Measurements from ENCODE around the gene HIF3A. TPM values are rescaled to one million over a fixed set of nuclear protein-coding genes. Genes with fewer than 3 reads are reported as not detected.

The HIF3A gene
- total RNA-seq, 1 experiment from 2014 or later: 0.68 TPM

- H3K4me1 Mint-ChIP-seq (ENCODE audit: low read depth, unreplicated experiment): peaks cover 26% of the 10 kb centered on the region
- CTCF ChIA-PET: no interaction called here
- peaks cover 26% of the 10 kb centered on the region for H3K36me3 Mint-ChIP-seq (ENCODE audit: insufficient read depth, unreplicated experiment)
- no peak overlapping the region for H3K4me3 Mint-ChIP-seq (ENCODE audit: low read depth, unreplicated experiment)
- H3K27me3 Mint-ChIP-seq (ENCODE audit: unreplicated experiment): peaks cover 53% of the 10 kb centered on the region
- no peak overlapping the region for H3K27ac Mint-ChIP-seq (ENCODE audit: unreplicated experiment)
- no peaks in the 10 kb centered on the region for H3K9me3 Mint-ChIP-seq (ENCODE audit: low read depth, unreplicated experiment)
- no peak for DNase-seq
- BruUV-seq (replicated peaks): no TSS peak
- intact Hi-C loops (cut with micrococcal nuclease; ENCODE audit: unreplicated experiment): loop anchor here (10.0 kb wide), 1 partner anchor 60 kb away; no protein-coding TSS in a partner anchor
- no peak for TF ChIP-seq CTCF (IDR thresholded peaks at IDR 0.05; ENCODE audit: unreplicated experiment)
Observed at GRCh38 chr19:46344363-46344762, 47.5 kb downstream of the HIF3A start.

GRCh38 chr19:46345157-46345556 is 48.3 kb downstream of the HIF3A start:
- intact Hi-C loops (cut with micrococcal nuclease; ENCODE audit: unreplicated experiment): loop anchor here (10.0 kb wide), 1 partner anchor 60 kb away; no protein-coding TSS in a partner anchor
- no peak for TF ChIP-seq CTCF (IDR thresholded peaks at IDR 0.05; ENCODE audit: unreplicated experiment)
- DNase-seq: no peak
- H3K27ac Mint-ChIP-seq (ENCODE audit: unreplicated experiment): no peak overlapping the region
- H3K36me3 Mint-ChIP-seq (ENCODE audit: insufficient read depth, unreplicated experiment): peaks cover 34% of the 10 kb centered on the region
- H3K9me3 Mint-ChIP-seq (ENCODE audit: low read depth, unreplicated experiment): no peaks in the 10 kb centered on the region
- H3K4me1 Mint-ChIP-seq (ENCODE audit: low read depth, unreplicated experiment): peaks cover 34% of the 10 kb centered on the region
- peaks cover 45% of the 10 kb centered on the region for H3K27me3 Mint-ChIP-seq (ENCODE audit: unreplicated experiment)
- BruUV-seq (replicated peaks): no TSS peak
- peak overlapping the region; percentile 93 for H3K4me3 Mint-ChIP-seq (ENCODE audit: low read depth, unreplicated experiment)
- CTCF ChIA-PET: no interaction called here

- peaks cover 49% of the 10 kb centered on the region for H3K4me1 Mint-ChIP-seq (ENCODE audit: low read depth, unreplicated experiment)
- BruUV-seq (replicated peaks): TSS peak; percentile 74
- peak within 1 kb of the TSS; percentile 79 for H3K27ac Mint-ChIP-seq (ENCODE audit: unreplicated experiment)
- peak within 1 kb of the TSS; percentile 93 for H3K4me3 Mint-ChIP-seq (ENCODE audit: low read depth, unreplicated experiment)
- peaks cover 44% of the 10 kb centered on the region for H3K36me3 Mint-ChIP-seq (ENCODE audit: insufficient read depth, unreplicated experiment)
- H3K9me3 Mint-ChIP-seq (ENCODE audit: low read depth, unreplicated experiment): no peaks in the 10 kb centered on the region
- DNase-seq: peak; percentile 97
- TF ChIP-seq CTCF (IDR thresholded peaks at IDR 0.05; ENCODE audit: unreplicated experiment): peak; percentile 79
- CTCF ChIA-PET: interaction anchor here (1.2 to 1.6 kb wide), 3 partner anchors 12 to 66 kb away, joined by 3 to 7 read pairs (median 5); partner anchors contain the start of gene HIF3A
- intact Hi-C loops (cut with micrococcal nuclease; ENCODE audit: unreplicated experiment): loop anchor here (10.0 kb wide), 1 partner anchor 62 kb away; no protein-coding TSS in a partner anchor
- peaks cover 27% of the 10 kb centered on the region for H3K27me3 Mint-ChIP-seq (ENCODE audit: unreplicated experiment)
Observed at GRCh38 chr19:46346821-46347571, 50.2 kb downstream of the HIF3A start, which contains the start of gene PPP5C. Gene PPP5C, plus strand, starts transcription at chr19:46347087. Its CDS starts 10 bp downstream, at chr19:46347097.

GRCh38 chr19:46347572-46347883 is 50.7 kb downstream of the HIF3A start:
- Mint-ChIP-seq H3K4me3 (ENCODE audit: low read depth, unreplicated experiment) (peak overlapping the region; percentile 93), H3K27ac (ENCODE audit: unreplicated experiment) (peak overlapping the region; percentile 79), H3K36me3 (ENCODE audit: insufficient read depth, unreplicated experiment) (peaks cover 46% of the 10 kb centered on the region), H3K9me3 (ENCODE audit: low read depth, unreplicated experiment) (no peaks in the 10 kb centered on the region), H3K27me3 (ENCODE audit: unreplicated experiment) (peaks cover 21% of the 10 kb centered on the region), H3K4me1 (ENCODE audit: low read depth, unreplicated experiment) (peaks cover 53% of the 10 kb centered on the region)
- intact Hi-C loops (cut with micrococcal nuclease; ENCODE audit: unreplicated experiment): loop anchor here (10.0 kb wide), 1 partner anchor 63 kb away; no protein-coding TSS in a partner anchor
- no peak for DNase-seq
- CTCF ChIA-PET: interaction anchor here (1.2 to 1.3 kb wide), 2 partner anchors 11 to 50 kb away, joined by 3 to 5 read pairs; partner anchors contain the start of gene HIF3A
- TF ChIP-seq CTCF (IDR thresholded peaks at IDR 0.05; ENCODE audit: unreplicated experiment): no peak
- no TSS peak for BruUV-seq (replicated peaks)
